Neural progenitor cell (in vitro differentiated cells): ENCODE data around the gene TLR9. TPM values are rescaled to one million over a fixed set of nuclear protein-coding genes. Genes with fewer than 3 reads are reported as not detected.

Experiments used
- DNase-seq: peaks from one replicate; pipeline ENCODE4 v3.0.0-alpha.2; 2016; ENCODE audit warnings: low spot score
- H2AFZ ChIP-seq: fragments of 200-600 bp; sonication (generic); replicated peaks from 2 replicates; pipeline ENCODE4 v1.6.1; 2016; ENCODE audit warnings: antibody characterized with exemption
- H3F3A ChIP-seq: fragments of 200-600 bp; sonication (generic); 2 replicates; pipeline ENCODE4 v1.6.1; 2016; ENCODE audit warnings: antibody characterized with exemption, low read depth
- H3K27ac ChIP-seq: fragments of 200-600 bp; sonication (generic); 2 replicates; pipeline ENCODE4 v1.5.1; 2016; ENCODE audit warnings: mild to moderate bottlenecking
- H3K27me3 ChIP-seq: fragments of 200-600 bp; sonication (generic); 2 replicates; pipeline ENCODE4 v1.6.1; 2016; ENCODE audit warnings: mild to moderate bottlenecking, moderate library complexity
- H3K36me3 ChIP-seq: fragments of 200-600 bp; sonication (generic); 2 replicates; pipeline ENCODE4 v1.5.1; 2016
- H3K4me1 ChIP-seq: fragments of 200-600 bp; sonication (generic); 2 replicates; pipeline ENCODE4 v1.6.1; 2016; ENCODE audit warnings: mixed run types
- H3K4me2 ChIP-seq: fragments of 200-600 bp; sonication (generic); 2 replicates; pipeline ENCODE4 v1.6.1; 2016
- H3K4me3 ChIP-seq: fragments of 200-600 bp; sonication (generic); 2 replicates; pipeline ENCODE4 v1.5.1; 2016
- H3K79me2 ChIP-seq: fragments of 200-600 bp; sonication (generic); 2 replicates; pipeline ENCODE4 v1.6.1; 2016; ENCODE audit warnings: low read depth
- H3K9ac ChIP-seq: fragments of 200-600 bp; sonication (generic); 2 replicates; pipeline ENCODE4 v1.6.1; 2016
- H3K9me3 ChIP-seq: fragments of 200-600 bp; sonication (generic); 2 replicates; pipeline ENCODE4 v1.5.1; 2016; ENCODE audit warnings: low read depth
- H4K20me1 ChIP-seq: fragments of 200-600 bp; sonication (generic); 2 replicates; pipeline ENCODE4 v1.6.1; 2016; ENCODE audit warnings: low read depth
- H3K27ac Mint-ChIP-seq: 3 replicates; pipeline ENCODE4 v1.8.0; 2021; ENCODE audit warnings: mixed read lengths
- H3K27me3 Mint-ChIP-seq: 2 replicates; pipeline ENCODE4 v1.8.0; 2022; ENCODE audit warnings: low read depth, mild to moderate bottlenecking, inconsistent platforms, moderate library complexity, mixed read lengths; ENCODE audit not compliant: insufficient read depth
- H3K36me3 Mint-ChIP-seq: 3 replicates; pipeline ENCODE4 v1.8.0; 2021; ENCODE audit warnings: mixed read lengths
- H3K4me1 Mint-ChIP-seq: 3 replicates; pipeline ENCODE4 v1.8.0; 2021; ENCODE audit warnings: mixed read lengths
- H3K4me3 Mint-ChIP-seq: 3 replicates; pipeline ENCODE4 v1.8.0; 2021; ENCODE audit warnings: mild to moderate bottlenecking, moderate library complexity, mixed read lengths
- H3K9me3 Mint-ChIP-seq: 3 replicates; pipeline ENCODE4 v1.8.0; 2020; ENCODE audit warnings: mixed read lengths
- EZH2 ChIP-seq: fragments of 200-600 bp; sonication (generic); IDR thresholded peaks from 2 replicates; pipeline ENCODE4 v1.6.1; 2017; ENCODE audit warnings: antibody characterized with exemption, mild to moderate bottlenecking, moderate library complexity
- EZH2phosphoT487 ChIP-seq: fragments of 200-600 bp; sonication (generic); IDR thresholded peaks from 2 replicates; pipeline ENCODE4 v1.6.1; 2017; ENCODE audit warnings: antibody characterized with exemption
- total RNA-seq: library from RNA; depleted of rRNA; stranded (reverse); fragments of >200 nt; gene quantifications from 2 replicates; pipeline ENCODE4 v1.2.3, GENCODE V29; 2015; ENCODE audit warnings: low replicate concordance
- TF ChIP-seq, protein P1 (sequence below): fragments of 200-600 bp; sonication (generic); IDR thresholded peaks from 2 replicates; pipeline ENCODE4 v1.5.1; 2017; ENCODE audit warnings: antibody characterized with exemption, mild to moderate bottlenecking

The TLR9 gene
- total RNA-seq, 1 donor from 2014 or later, result not detected

DNA sequence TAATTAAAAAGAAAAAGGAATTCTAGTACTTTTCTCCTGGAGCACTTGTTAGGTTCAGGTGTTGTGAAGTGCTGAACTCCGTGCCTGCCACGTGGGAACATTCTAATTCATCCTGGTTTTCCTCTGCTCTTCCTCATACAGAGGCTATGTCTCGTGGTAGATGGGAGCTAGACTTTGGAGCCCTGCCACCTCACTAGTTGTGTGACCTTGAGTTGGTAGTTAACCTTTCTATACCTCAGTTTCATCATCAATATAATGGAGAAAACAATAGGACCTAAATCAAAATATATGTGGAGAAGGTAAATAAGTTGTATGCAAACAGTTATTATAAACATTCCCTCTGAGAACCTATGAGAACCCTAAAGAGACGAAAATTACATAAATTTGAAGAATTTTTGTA, 16.9 kb downstream of the TLR9 start:
- no peak overlapping the region for H3K27ac ChIP-seq
- no peaks in the 10 kb centered on the region for H3K27me3 ChIP-seq
- no peaks in the 10 kb centered on the region for H3K9me3 ChIP-seq
- Mint-ChIP-seq H3K27me3 (no peaks in the 10 kb centered on the region), H3K9me3 (no peaks in the 10 kb centered on the region), H3K36me3 (peaks cover 48% of the 10 kb centered on the region), H3K4me1 (no peaks in the 10 kb centered on the region), H3K4me3 (no peak overlapping the region), H3K27ac (no peak overlapping the region)
- H3K4me1 ChIP-seq, result no peaks in the 10 kb centered on the region
- TF ChIP-seq EZH2 (no peak), EZH2phosphoT487 (no peak)
- TF ChIP-seq, protein P1, sequence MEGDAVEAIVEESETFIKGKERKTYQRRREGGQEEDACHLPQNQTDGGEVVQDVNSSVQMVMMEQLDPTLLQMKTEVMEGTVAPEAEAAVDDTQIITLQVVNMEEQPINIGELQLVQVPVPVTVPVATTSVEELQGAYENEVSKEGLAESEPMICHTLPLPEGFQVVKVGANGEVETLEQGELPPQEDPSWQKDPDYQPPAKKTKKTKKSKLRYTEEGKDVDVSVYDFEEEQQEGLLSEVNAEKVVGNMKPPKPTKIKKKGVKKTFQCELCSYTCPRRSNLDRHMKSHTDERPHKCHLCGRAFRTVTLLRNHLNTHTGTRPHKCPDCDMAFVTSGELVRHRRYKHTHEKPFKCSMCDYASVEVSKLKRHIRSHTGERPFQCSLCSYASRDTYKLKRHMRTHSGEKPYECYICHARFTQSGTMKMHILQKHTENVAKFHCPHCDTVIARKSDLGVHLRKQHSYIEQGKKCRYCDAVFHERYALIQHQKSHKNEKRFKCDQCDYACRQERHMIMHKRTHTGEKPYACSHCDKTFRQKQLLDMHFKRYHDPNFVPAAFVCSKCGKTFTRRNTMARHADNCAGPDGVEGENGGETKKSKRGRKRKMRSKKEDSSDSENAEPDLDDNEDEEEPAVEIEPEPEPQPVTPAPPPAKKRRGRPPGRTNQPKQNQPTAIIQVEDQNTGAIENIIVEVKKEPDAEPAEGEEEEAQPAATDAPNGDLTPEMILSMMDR, result no peak
- H3K79me2 ChIP-seq, result no peaks in the 10 kb centered on the region
- no peaks in the 10 kb centered on the region for H3F3A ChIP-seq
- H2AFZ ChIP-seq, result no peak overlapping the region
- no peak overlapping the region for H3K4me3 ChIP-seq
- H4K20me1 ChIP-seq, result no peaks in the 10 kb centered on the region
- peaks cover 14% of the 10 kb centered on the region for H3K36me3 ChIP-seq
- no peak for DNase-seq
- H3K4me2 ChIP-seq, result no peak overlapping the region
- H3K9ac ChIP-seq, result no peak overlapping the region

DNA sequence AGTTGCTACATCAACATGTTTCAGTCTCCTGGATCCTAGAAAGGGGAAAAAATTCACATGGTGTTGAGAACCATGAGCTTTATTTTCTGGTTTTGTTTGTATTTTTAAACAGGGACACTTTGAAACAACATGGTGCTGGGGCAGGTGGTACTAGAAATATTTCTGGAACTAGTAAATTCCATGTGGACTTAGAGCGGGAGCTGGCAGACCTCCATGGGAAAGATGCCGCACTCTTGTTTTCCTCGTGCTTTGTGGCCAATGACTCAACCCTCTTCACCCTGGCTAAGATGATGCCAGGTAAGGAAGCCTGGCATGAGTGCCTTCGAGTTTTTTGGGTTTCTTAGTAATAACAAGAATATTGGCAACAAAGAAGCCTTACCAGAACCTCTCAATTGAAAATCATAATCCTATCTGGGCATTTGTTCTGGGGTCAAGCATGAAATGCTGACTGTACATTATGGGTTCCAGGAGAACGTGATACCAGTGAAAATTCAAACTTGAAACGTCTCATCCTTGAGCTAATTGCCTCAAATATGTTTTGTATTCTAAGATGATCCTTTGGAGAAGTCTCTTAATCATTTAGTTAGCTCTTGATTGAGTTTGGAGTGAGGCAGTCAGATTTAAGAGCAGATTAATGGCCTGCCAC, 19.6 kb downstream of the TLR9 start:
- H3K9ac ChIP-seq, result no peak overlapping the region
- H3K4me1 Mint-ChIP-seq, result no peaks in the 10 kb centered on the region
- no peaks in the 10 kb centered on the region for H3K27me3 Mint-ChIP-seq
- no peaks in the 10 kb centered on the region for H3F3A ChIP-seq
- H3K4me3 Mint-ChIP-seq, result no peak overlapping the region
- H3K36me3 ChIP-seq, result peaks cover 19% of the 10 kb centered on the region
- no peaks in the 10 kb centered on the region for H3K27me3 ChIP-seq
- H3K36me3 Mint-ChIP-seq, result peaks cover 42% of the 10 kb centered on the region
- no peaks in the 10 kb centered on the region for H3K79me2 ChIP-seq
- DNase-seq, result no peak
- H4K20me1 ChIP-seq, result no peaks in the 10 kb centered on the region
- H3K4me1 ChIP-seq, result no peaks in the 10 kb centered on the region
- H3K4me3 ChIP-seq, result no peak overlapping the region
- no peak overlapping the region for H3K27ac ChIP-seq
- H3K4me2 ChIP-seq, result no peak overlapping the region
- no peaks in the 10 kb centered on the region for H3K9me3 ChIP-seq
- H2AFZ ChIP-seq, result no peak overlapping the region
- H3K9me3 Mint-ChIP-seq, result no peaks in the 10 kb centered on the region
- H3K27ac Mint-ChIP-seq, result no peak overlapping the region
- TF ChIP-seq, protein P1, result no peak
- TF ChIP-seq EZH2phosphoT487 (no peak), EZH2 (no peak)

DNA sequence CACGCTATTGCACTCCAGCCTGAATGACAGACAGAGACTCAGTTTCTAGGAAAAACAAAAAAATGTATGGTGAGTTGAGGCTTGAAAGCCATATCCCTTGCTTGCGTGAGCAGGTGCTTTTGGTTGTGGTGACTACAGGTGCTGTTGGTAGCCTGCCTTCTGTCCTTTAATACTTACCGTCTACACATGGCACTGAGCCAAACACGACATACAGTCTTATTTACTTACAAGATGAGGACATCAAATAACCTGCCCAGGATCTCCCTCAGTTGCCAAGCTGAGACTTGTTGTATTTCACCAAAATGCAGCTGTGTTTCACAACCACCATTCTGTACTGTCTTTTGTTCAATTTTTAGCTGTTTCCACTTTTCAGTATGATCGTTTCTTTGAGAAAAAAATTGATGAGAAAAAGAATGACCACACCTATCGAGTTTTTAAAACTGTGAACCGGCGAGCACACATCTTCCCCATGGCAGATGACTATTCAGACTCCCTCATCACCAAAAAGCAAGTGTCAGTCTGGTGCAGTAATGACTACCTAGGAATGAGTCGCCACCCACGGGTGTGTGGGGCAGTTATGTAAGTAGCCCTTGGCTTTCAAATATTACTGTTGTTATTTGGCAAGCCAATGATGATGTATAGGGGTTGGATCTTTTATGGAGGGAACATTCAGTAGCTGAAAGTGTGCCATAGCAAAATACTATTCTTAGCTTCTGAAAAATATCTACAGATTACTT, 20.9 kb downstream of the TLR9 start:
- no peak for DNase-seq
- Histone ChIP-seq H3K9ac (no peak overlapping the region), H3F3A (no peaks in the 10 kb centered on the region), H4K20me1 (peaks cover 3% of the 10 kb centered on the region), H3K79me2 (peaks cover 13% of the 10 kb centered on the region), H3K4me2 (no peak overlapping the region), H3K27ac (no peak overlapping the region), H3K36me3 (peaks cover 30% of the 10 kb centered on the region), H2AFZ (no peak overlapping the region), H3K27me3 (no peaks in the 10 kb centered on the region), H3K4me1 (no peaks in the 10 kb centered on the region), H3K9me3 (no peaks in the 10 kb centered on the region), H3K4me3 (no peak overlapping the region)
- H3K36me3 Mint-ChIP-seq, result peaks cover 41% of the 10 kb centered on the region
- no peaks in the 10 kb centered on the region for H3K9me3 Mint-ChIP-seq
- no peak overlapping the region for H3K27ac Mint-ChIP-seq
- H3K4me3 Mint-ChIP-seq, result no peak overlapping the region
- no peaks in the 10 kb centered on the region for H3K4me1 Mint-ChIP-seq
- TF ChIP-seq EZH2 (no peak), EZH2phosphoT487 (no peak)
- TF ChIP-seq, protein P1, result no peak
- H3K27me3 Mint-ChIP-seq, result no peaks in the 10 kb centered on the region
